GM19193 (cell line): Measurements from ENCODE around the gene STAT3.

Source experiments
- POLR2A ChIP-seq: IDR thresholded peaks from 4 replicates; pipeline ENCODE4 v1.6.1; 2011; ENCODE audit not compliant: insufficient read depth, insufficient read length; ENCODE audit errors: extremely low read depth

The STAT3 gene

DNA sequence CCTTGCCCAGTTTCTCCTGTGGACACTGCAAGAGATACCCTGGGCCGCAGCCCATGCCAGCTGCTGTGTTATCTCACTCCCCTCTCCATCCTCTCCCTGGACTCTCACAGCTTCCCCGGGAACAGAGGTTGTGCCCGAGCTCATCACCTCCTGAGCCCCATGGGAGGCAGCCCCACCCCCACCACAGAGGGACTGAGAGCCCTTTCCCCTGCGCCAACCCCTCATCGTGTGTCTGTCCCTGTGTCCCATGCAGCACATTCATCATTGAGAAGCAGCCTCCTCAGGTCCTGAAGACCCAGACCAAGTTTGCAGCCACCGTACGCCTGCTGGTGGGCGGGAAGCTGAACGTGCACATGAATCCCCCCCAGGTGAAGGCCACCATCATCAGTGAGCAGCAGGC lies 87.2 kb downstream of the STAT3 start:
- no peak for TF ChIP-seq POLR2A

DNA sequence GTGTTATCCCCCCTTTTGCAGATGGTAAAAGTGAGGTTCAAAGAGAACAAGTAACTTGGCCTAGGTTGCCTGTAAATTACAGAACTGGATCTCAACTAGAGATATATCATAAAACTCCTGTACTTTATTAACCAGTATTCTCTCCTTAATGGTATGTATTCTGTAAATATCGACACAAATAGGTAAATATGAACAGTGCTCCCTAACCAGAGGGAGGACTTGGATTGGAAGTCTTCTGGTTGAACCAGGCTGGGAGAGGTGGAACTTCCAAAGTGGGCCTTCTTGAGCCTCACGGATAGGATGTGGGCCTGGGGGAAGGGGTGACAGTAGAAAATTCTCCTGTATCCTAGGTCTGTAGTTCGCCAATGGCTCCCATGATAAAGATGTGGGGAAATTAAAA lies 92.2 kb downstream of the STAT3 start:
- no peak for TF ChIP-seq POLR2A

DNA sequence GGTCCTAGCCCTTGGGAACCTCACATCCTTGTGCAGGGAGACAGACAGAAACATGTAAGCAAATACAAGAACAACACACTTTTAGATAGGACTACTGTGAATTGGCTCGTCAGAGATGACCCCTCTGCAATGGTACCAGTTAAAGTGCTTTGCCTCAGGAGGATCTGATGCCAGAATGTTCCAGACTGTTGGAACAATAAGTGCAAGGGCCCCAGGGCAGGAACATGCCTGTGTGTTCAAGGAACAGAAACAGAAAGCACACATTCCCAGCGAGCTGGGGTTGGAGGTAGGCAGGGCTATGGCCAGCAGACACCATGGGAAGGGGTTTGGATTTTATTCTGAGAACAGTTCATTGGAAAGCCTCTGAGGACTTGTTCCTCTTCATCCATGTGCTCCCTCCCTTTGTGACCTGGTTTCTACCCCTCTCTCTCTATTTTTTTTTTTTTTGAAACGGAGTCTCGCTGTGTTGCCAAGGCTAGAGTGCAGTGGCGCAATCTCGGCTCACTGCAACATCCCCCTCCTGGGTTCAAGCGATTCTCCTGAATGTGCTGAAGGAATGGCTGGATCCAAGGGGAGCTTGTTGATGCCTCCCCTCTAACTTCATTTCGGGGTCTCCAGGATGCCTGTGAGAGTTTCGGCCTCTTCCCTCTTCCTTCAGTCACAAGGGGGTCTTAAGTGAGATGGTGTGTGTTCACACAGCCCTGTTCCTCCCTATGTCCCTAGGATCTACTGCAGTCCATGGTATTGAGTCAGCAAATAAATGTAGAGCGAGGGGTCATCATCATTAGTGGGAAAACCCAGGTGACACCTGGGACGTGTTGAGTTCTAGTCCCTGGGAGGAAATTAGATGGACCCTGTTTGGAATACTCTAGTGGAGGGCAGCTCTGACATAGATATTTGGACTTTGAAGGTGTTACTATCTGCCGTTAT lies 93.5 kb downstream of the STAT3 start:
- TF ChIP-seq POLR2A = no peak

- no peak for TF ChIP-seq POLR2A
Measured at GRCh38 chr17:42291129-42291528, 97.1 kb downstream of the STAT3 start.

DNA sequence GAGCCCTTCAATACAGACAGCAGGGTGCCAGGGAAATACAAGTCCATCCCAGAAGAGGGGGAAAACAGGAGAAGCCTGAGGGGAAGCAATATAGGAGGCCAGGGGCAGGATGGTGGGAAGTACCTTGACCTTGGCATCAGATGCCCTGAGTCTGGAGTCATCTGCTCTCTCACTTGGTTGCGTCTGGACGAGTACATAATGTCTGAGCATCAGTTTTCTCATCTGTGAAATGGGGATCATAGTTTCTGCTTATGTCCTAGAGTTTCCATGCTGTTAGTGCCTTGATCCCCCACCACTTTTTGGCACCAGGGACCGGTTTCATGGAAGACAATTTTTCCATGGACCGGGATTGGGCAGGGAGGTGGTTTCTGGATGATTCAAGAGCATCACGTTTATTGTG lies 97.7 kb downstream of the STAT3 start:
- TF ChIP-seq POLR2A = no peak

GRCh38 chr17:42289611-42290181 lies 98.5 kb downstream of the STAT3 start:
- no peak for TF ChIP-seq POLR2A

DNA sequence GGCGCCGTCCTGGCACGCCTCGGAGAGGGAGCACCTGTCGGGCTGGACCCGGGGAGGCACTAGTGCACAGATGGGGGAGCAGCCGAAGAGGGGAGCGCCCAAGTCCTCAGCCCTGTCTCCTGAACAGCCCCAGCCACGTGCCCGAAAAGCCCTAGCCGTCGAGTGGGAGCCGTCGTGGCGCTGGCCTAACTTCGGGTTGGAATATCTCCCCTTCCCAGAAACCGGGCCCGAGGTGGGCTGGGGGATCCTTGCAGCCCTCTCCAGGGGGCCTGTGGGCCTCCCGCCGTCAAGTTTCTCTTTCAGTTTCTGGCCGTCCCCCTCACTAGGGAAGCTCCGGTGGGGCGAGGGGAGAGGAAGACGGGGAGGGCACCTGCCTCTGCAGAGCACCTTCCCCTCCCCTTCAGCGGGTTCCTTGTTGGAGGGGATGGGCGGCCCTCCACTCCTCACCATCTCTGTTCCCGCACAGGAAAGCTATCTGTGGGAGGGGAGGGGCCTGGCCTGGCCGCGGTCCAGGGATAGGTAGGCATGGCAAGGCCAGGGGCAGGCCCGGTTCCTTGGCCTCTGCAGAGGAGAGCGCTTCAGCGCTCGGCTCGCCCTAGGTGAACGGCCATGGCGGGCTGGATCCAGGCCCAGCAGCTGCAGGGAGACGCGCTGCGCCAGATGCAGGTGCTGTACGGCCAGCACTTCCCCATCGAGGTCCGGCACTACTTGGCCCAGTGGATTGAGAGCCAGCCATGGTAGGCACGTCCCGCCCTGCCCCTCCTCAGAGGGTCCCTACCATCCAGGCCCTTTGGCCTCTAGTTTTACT lies 99.2 kb downstream of the STAT3 start:
- TF ChIP-seq POLR2A = no peak

DNA sequence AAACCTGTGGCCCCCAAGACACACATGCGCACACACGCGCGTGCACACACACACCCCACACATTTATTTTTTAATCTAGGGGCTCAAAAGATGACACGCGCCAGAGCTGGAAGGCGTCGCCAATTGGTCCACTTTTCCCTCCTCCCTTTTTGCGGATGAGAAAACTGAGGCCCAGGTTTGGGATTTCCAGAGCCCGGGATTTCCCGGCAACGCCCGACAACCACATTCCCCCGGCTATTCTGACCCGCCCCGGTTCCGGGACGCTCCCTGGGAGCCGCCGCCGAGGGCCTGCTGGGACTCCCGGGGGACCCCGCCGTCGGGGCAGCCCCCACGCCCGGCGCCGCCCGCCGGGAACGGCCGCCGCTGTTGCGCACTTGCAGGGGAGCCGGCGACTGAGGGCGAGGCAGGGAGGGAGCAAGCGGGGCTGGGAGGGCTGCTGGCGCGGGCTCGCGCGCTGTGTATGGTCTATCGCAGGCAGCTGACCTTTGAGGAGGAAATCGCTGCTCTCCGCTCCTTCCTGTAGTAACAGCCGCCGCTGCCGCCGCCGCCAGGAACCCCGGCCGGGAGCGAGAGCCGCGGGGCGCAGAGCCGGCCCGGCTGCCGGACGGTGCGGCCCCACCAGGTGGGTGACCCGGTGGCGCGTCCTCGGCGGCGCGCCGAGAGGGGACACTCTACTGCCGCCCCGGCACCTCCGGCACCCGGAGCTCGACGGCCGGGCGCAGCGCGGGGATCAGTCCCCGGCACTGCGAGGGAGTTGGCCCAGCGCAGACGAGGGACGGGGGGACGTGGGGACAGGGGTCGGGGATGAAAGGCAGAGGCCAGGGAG lies 100.1 kb downstream of the STAT3 start, which contains the start of gene STAT5A:
Gene STAT5A (plus strand): TSS at position 522 of the 826 bp plus-strand sequence. CDS start 914 bp downstream, outside the sequence.
- TF ChIP-seq POLR2A = peak; percentile 68

DNA sequence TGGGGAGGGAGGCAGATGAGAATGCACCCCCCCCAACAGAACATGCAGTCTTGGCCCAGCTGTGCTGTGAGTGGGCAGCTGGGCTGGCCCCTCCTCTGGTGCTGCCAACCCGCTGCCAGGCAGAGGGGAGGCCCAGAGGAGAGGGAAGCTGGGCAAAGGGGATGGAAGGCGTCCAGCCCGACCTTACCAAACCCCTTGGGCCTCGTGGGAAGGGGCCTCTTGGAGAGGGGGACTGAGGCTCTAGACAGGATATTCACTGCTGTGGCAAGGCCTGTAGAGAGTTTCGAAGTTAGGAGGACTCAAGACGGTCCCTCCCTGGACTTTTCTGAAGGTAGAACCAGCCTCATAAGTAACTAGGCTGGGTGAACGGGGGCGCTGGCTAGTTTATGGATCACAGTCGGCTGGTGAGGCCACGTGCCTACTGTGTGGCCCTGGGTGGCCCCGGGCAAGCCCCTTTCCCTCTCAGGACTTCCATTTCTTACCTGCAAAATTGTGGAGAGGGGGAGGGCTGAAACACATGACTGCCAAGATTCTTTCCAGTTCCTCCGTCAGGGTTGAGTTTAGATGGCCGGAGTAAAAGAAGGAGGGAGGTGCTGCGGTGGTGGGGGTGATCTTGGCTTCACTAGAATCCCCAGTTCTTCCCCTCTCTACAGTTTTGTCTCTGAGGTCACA lies 100.8 kb downstream of the STAT3 start:
- TF ChIP-seq POLR2A = peak; percentile 67

DNA sequence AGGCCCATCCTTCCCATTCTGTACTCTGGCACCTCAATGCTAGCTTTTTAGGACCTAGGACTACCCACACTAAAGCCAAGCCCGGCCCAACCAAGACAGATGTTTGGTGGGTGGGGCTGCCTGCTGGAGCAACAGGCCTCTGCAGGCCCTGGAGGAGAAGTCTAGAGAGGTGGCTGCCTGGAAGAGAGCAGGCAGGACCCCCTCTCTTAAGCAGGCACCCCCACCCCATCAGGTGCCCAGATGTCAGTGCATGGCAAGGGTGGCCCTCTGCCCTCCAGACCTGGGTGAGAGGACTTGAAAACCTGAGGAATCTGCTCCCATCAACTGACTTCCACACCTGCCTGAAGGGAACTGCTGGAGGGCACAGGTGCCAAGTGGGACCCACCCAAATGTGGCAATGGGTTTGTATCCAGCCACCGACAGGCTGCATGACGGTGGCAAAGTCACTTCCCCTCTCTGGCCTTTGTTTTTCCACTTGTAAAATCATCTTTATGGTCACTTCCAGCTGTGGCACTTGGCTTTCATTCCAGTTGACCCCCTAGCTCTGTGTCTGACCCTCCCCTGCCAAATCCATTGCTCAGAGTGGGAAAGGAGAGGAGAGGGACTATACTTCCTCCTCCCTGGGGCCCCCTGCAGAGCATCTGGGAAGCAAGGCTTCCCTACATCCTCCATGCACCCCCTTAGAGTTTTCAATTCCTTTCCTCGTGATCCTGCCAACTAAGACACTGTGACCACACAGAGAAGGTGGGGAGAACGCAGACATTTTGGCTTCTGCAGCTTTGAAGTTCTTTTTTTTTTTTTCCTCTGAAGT lies 101.6 kb downstream of the STAT3 start:
- no peak for TF ChIP-seq POLR2A

- TF ChIP-seq POLR2A = no peak
Measured at GRCh38 chr17:42285346-42286050, 102.7 kb downstream of the STAT3 start.

GRCh38 chr17:42284566-42284965 lies 103.7 kb downstream of the STAT3 start:
- TF ChIP-seq POLR2A = no peak

DNA sequence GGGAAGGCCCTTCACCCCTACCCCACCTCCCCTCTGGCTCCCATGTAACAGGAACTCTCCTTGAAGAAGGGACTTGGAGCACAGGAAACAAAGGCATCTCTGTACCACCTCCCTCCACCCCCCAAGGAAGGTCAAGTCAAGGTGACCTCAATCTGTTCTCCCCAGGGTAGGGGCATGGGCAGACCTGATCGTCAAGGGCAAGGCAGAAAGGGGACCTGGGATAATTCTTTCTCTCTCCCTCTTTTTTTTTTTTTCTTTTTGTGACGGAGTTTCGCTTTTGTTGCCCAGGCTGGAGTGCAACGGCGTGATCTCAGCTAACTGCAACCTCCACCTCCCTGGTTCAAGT lies 104.2 kb downstream of the STAT3 start:
- no peak for TF ChIP-seq POLR2A
